Tibial artery (tissue), 4 donors: ENCODE measurements around the gene AKR1C4.

Source experiments
- DNase-seq, 2 donors: peaks; one replicate each; pipeline ENCODE4 v3.0.0-alpha.2; 2019
- H3K27ac ChIP-seq, 2 donors: fragments of 200-600 bp; sonication (generic) in 1 of 2; 1 replicate in 1 of 2; 2 replicates in 1 of 2; pipeline ENCODE4 v1.5.1; 2018 to 2019; ENCODE audit warnings: mild to moderate bottlenecking in 1 of 2
- H3K27me3 ChIP-seq, 2 donors: fragments of 200-600 bp; sonication (generic) in 1 of 2; one replicate each; pipeline versions ENCODE4 v1.5.1 to v1.6.0; 2016 to 2019
- H3K36me3 ChIP-seq, 3 donors: fragments of 200-600 bp; sonication (generic) in 2 of 3; one replicate each; pipeline ENCODE4 v1.5.1; 2016 to 2019; ENCODE audit warnings: mild to moderate bottlenecking in 2 of 3
- H3K4me1 ChIP-seq, 4 donors: fragments of 200-600 bp; sonication (generic) in 2 of 4; 1 replicate in 3 of 4; 2 replicates in 1 of 4; pipeline ENCODE4 v1.5.1; 2016 to 2019
- H3K4me3 ChIP-seq, 2 donors: fragments of 200-600 bp; sonication (generic) in 1 of 2; 1 replicate in 1 of 2; 2 replicates in 1 of 2; pipeline ENCODE4 v1.5.1; 2018 to 2019; ENCODE audit warnings: mild to moderate bottlenecking in 2 of 2
- H3K9me3 ChIP-seq, 3 donors: fragments of 200-600 bp; sonication (generic) in 1 of 3; one replicate each; pipeline ENCODE4 v1.5.1; 2016 to 2019
- intact Hi-C: fragments of 100-400 bp; cut with DNase I; formaldehyde crosslinking; loops from one replicate; pipeline ENCODE4 v1.15.0; 2023; ENCODE audit warnings: low total_unique reads
- TF ChIP-seq, protein P1 (sequence below), 2 experiments: fragments of 200-600 bp in 1 of 2; fragments of 450-650 bp in 1 of 2; IDR thresholded peaks; one replicate each; pipeline ENCODE4 v1.5.1; 2017 to 2019; ENCODE audit warnings: antibody characterized with exemption in 2 of 2, mild to moderate bottlenecking in 1 of 2, moderate library complexity in 1 of 2

AKR1C4 gene

DNA sequence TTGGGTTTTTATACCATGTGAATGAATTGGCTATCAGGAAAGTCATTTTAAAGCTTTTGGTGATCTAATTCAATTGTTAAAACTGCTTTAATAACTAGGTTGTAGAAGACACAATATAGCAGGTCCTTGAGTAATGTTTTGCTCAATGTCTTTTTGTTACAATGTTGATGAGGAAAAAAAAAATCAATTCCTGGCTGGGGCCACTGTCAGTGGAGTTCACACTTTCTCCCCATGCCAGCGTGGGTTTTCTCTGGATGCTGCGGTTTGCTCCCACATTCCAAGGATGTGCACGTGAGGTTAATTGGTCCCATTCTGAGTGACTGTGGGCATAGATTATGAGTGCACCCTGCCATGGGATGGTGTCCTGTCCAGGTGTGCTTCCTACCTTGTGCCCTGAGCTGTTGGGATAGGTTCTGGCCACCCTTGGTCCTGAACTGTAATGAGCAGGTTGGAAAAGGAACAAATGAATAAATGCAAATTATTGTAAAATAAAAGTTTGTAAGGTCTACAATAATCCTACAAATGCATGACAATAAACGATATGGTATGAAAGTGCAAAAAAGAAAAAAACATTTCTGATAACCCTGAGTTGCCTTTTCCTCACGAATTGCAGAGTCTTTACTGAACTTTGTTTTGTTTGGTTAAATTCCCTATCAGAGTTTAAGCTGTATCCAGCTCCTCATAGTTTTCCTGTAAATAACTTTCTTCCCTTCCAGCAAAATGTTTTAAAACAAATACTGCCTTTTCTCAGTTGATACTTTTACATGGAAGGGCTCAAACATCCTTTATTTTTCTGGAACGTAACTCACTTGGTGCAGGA is 62.7 kb downstream of the AKR1C4 start:
- intact Hi-C loops: no loop called here
- Histone ChIP-seq H3K36me3 (no peaks in the 10 kb centered on the region), H3K4me1 (no peaks in the 10 kb centered on the region), H3K9me3 (peaks cover 0 to 4% (median 0%) of the 10 kb centered on the region in 3 donors), H3K27me3 (no peaks in the 10 kb centered on the region), H3K27ac (no peak overlapping the region), H3K4me3 (no peak overlapping the region)
- no peak for DNase-seq
- TF ChIP-seq, protein P1, sequence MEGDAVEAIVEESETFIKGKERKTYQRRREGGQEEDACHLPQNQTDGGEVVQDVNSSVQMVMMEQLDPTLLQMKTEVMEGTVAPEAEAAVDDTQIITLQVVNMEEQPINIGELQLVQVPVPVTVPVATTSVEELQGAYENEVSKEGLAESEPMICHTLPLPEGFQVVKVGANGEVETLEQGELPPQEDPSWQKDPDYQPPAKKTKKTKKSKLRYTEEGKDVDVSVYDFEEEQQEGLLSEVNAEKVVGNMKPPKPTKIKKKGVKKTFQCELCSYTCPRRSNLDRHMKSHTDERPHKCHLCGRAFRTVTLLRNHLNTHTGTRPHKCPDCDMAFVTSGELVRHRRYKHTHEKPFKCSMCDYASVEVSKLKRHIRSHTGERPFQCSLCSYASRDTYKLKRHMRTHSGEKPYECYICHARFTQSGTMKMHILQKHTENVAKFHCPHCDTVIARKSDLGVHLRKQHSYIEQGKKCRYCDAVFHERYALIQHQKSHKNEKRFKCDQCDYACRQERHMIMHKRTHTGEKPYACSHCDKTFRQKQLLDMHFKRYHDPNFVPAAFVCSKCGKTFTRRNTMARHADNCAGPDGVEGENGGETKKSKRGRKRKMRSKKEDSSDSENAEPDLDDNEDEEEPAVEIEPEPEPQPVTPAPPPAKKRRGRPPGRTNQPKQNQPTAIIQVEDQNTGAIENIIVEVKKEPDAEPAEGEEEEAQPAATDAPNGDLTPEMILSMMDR (IDR thresholded peaks at IDR 0.05): no peak

DNA sequence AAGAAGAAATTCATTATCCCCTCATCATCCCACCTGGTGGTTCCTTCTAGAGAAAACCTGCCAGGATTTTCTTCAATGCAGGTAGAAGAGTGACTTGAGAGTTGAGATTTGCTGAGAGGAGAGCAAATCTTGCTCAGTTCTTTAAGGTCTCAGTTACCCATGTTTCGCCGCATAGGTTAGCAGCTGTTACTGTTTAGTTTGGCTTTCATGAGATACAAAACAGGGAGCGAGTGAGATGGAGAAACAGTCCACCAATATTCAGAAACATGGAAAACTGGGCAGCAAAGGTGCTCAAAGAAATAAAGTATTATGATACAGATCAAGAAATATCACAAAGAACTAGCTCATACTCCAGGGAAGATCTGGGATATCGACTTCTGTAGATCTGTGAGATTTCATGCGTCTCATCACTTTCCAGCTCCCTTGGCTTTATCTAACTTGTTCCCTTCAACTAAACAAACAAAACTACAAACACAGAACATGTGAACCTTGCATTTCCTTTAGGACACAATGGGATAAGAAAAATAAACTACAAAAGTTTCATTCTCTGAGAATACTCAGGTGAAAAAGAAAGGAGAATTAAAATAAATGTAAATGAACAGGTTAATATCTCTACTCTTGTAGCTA is 63.4 kb downstream of the AKR1C4 start:
- Histone ChIP-seq H3K9me3 (peaks cover 0 to 4% (median 0%) of the 10 kb centered on the region in 3 donors), H3K4me3 (no peak overlapping the region), H3K36me3 (no peaks in the 10 kb centered on the region), H3K27ac (no peak overlapping the region), H3K4me1 (no peaks in the 10 kb centered on the region), H3K27me3 (no peaks in the 10 kb centered on the region)
- no peak for DNase-seq
- intact Hi-C loops: no loop called here
- TF ChIP-seq, protein P1 (IDR thresholded peaks at IDR 0.05): no peak

DNA sequence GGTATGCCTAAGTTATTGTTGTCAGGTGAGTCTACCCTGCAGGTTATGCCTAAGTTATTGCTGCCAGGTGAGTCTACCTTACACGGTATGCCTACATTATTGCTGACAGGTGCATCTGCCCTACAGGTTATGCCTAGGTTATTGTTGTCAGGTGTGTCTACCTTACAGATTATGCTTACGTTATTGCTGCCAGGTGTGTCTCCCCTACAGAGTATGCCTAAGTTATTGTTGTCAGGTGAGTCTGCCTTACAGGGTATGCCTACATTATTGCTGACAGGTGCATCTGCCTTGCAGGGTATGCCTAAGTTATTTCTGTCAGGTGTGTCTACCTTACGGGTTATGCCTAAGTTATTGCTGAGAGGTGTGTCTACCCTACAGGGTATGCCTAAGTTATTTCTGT is 64.2 kb downstream of the AKR1C4 start:
- intact Hi-C loops: no loop called here

DNA sequence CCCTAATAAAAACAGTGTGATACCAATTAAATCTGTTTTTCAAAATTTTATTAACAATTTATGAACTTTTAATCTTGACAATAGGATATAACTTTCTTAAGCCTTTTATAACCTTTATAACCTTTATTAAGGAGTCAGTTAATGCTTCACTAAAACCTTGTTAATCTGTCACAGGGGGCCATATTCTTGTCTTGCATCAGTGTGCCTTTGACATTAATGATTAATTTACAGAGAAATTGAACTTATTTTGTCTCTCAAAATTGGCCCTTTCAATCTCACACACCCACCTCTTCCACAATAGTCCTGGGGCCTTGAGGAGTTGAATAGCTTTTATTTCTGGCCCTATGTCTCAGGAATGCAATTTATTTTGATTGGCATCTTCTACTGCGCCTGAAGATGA is 68.5 kb downstream of the AKR1C4 start:
- TF ChIP-seq, protein P1 (IDR thresholded peaks at IDR 0.05): no peak
- DNase-seq: no peak
- Histone ChIP-seq H3K9me3 (peaks cover 0 to 17% (median 15%) of the 10 kb centered on the region in 3 donors), H3K27me3 (no peaks in the 10 kb centered on the region), H3K27ac (no peak overlapping the region), H3K36me3 (no peaks in the 10 kb centered on the region), H3K4me1 (no peaks in the 10 kb centered on the region), H3K4me3 (no peak overlapping the region)
- intact Hi-C loops: no loop called here

More for the DNA sequence above, 64.2 kb downstream of the AKR1C4 start:
- TF ChIP-seq, protein P1 (IDR thresholded peaks at IDR 0.05): no peak
- H3K27ac ChIP-seq: no peak overlapping the region
- H3K4me3 ChIP-seq: no peak overlapping the region
- H3K27me3 ChIP-seq: no peaks in the 10 kb centered on the region
- no peak for DNase-seq
- no peaks in the 10 kb centered on the region for H3K36me3 ChIP-seq
- H3K9me3 ChIP-seq: peaks cover 0 to 7% (median 2%) of the 10 kb centered on the region in 3 donors
- no peaks in the 10 kb centered on the region for H3K4me1 ChIP-seq

DNA sequence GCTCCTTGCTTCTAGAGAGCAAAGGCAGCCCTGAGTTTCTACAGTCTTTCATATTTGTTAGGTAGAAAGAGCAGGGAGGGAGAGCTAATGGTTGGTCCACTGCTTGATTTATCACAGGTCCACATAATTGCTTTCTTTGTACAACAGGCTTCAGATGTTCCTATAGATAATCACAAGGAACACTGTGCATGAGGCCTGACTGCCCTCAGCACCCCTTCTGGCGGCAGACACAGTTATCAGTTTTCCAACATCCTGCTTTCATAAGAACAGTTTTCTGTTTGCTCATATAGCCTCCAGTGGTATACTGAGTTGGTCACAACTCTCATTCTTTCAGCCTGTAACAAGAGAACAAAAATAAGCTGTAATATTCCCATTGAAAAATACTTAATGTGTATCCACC is 69.7 kb downstream of the AKR1C4 start:
- intact Hi-C loops: no loop called here
- TF ChIP-seq, protein P1 (IDR thresholded peaks at IDR 0.05): no peak
- no peak overlapping the region for H3K4me3 ChIP-seq

More for the DNA sequence above, 69.7 kb downstream of the AKR1C4 start:
- Histone ChIP-seq H3K27me3 (no peaks in the 10 kb centered on the region), H3K36me3 (no peaks in the 10 kb centered on the region), H3K27ac (no peak overlapping the region), H3K9me3 (peaks cover 0 to 17% (median 15%) of the 10 kb centered on the region in 3 donors), H3K4me1 (no peaks in the 10 kb centered on the region)
- DNase-seq: no peak
